Fibroblast of skin of left biceps (primary cell): ENCODE data around the gene MCRIP1.

Experiments used
- DNase-seq, 2 experiments: peaks; one replicate each; pipeline ENCODE4 v3.0.0-alpha.2; 2013; ENCODE audit warnings: low read depth in 2 of 2

The MCRIP1 gene, protein sequence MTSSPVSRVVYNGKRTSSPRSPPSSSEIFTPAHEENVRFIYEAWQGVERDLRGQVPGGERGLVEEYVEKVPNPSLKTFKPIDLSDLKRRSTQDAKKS

DNA sequence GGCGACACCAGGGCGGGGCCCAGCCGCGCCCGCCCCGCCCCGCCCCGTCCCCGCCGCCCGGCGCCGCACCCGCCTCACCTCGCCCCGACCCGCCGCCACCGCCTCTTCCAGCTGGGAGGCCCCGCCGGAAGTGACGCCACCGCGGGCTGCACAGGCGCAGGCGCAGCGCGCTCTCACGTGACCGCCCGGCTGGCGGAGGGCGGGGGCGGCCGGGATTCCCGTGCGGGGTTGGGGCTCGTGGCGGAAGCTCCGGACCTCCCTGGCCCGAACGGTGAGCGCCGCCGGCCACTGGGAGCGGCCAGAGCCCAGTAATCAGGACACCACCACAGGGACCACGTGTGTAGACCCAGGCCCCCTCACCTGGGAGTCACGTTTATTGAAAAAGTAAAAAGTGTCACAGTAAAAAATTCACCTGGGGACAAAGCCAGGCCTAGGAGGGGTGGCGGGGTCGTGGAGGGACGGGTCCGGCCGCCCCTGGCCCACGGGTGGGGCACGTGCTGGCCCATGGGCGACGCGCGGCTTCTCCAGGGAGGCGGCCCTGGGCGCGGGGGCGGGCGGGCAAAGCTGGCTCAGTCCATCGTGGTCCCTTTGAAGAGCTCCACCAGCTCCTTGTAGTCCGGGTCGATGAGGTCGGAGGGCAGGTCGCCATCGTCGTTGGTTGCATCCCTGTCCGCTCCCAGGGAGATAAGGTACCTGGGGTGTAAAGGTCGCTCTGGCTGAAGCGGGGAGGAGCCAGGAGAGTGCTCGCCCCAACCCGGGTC is at the start of gene MCRIP1:
MCRIP1 (minus strand) TSS at position 132 of the 761 bp plus-strand sequence. CDS start 8,785 bp downstream, outside the sequence.
- DNase-seq, result peak; percentile 72 to 76

GRCh38 chr17:81879121-81879520 is 46.0 kb upstream of the MCRIP1 start:
- DNase-seq, result no peak

DNA sequence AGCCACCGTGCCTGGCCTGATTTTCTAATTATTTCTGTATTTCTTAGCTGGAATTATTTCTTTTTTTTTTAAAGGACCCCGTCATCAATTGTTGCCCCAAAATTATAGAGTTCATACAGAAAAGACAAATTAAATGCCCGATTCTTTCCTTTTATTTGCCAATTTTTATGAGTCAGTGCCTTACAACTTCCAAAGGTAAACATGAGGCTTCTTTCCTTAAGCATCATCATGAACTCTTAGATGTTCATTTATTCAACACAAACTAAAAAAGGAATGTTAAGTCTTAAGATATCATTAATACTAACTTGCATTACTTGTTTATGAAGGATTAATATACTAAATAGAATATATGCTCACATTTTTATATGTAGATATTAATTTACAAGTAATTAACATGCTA is 45.2 kb upstream of the MCRIP1 start:
- no peak for DNase-seq

GRCh38 chr17:81877569-81877968 is 44.5 kb upstream of the MCRIP1 start:
- DNase-seq, result no peak

DNA sequence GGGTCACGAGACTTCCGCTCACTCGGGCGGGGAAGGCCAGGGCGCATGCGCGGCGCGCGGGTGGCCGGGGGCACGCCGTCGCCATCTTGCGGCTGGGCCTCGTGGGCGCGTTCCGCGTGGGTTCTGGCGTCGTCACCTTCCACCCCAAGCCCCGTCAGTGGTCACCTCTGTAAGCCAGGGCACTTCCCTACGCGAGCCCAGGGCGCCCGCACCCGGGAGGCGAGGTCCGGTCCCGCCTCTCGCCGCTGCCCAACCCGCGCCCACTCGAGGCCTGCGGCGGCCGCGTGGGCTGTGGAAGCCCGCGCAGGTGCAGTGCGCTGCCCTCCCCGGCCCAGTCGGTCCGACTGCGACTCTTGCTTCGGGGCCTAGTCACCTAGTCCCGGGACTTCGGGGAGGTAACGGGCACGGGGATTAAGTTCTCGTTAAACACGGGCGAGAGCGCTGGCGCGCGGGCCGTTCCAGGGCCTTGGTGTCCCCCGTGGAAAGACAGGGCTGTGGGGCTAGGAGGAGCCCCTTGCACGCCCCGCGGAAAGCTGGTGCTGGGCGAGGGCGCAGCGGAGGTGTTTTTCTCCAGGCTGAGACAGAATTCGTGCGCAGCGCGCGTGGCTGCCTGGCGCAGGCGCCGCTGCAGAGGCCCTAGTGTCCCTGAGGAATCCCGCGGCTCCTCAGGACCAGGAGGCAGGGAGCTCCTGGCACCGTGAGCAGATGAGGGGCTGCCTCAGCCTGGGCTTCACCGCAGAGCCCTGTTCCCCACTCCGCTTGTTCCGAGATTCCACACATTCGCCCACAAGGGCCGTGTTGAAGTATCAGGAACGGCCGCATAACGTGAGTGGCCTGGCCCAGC is 38.5 kb upstream of the MCRIP1 start:
- peak; percentile 70 for DNase-seq

- DNase-seq, result no peak
These were observed 37.9 kb upstream of the MCRIP1 start, which contains the start of gene ARHGDIA for GRCh38 chr17:81870981-81871386. Gene ARHGDIA, minus strand, starts transcription at chr17:81871337. Its CDS starts 1,407 bp downstream, at chr17:81869930.

GRCh38 chr17:81870131-81870980 is 37.3 kb upstream of the MCRIP1 start:
- no peak for DNase-seq

GRCh38 chr17:81869221-81870130 is 36.4 kb upstream of the MCRIP1 start:
- no peak for DNase-seq

- DNase-seq, result peak; percentile 61 to 63
These were observed 35.7 kb upstream of the MCRIP1 start for GRCh38 chr17:81868674-81869220.

DNA sequence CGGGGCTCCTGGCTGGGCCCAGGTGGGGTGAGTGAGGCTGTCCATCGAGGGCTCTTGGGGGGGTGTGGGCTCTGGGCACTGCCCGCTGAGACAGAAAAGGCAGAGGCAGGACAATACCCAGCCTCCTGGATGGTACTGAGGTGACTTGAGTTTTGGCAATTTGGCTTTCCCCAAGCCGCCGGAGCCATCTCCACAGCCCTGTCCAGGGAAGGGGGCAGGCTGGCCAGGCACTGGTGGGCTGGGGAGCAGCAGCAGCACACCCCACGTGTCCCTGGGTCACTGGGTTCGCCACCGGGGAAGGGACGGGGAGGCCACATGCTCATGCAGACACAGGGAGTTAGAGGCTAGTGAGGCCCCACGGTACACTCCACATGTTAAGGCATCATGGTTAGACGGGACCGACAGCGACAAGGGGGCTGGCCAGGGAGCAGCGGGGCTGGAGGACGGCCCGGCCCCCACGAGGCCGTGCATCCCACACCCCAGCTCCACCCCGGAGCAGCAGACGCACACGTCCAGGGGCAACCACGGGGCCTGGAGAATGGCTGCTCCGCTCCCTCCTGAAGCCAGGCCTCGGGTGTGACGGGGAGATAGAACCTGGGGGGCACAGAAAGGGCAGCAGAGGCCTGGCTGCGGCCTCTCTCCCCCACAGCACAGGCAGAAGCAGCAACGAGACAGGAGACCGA is 35.0 kb upstream of the MCRIP1 start:
- DNase-seq, result no peak

- DNase-seq, result no peak
These were observed 34.3 kb upstream of the MCRIP1 start for GRCh38 chr17:81867170-81867990.

GRCh38 chr17:81866440-81867169 is 33.5 kb upstream of the MCRIP1 start:
- DNase-seq, result no peak

DNA sequence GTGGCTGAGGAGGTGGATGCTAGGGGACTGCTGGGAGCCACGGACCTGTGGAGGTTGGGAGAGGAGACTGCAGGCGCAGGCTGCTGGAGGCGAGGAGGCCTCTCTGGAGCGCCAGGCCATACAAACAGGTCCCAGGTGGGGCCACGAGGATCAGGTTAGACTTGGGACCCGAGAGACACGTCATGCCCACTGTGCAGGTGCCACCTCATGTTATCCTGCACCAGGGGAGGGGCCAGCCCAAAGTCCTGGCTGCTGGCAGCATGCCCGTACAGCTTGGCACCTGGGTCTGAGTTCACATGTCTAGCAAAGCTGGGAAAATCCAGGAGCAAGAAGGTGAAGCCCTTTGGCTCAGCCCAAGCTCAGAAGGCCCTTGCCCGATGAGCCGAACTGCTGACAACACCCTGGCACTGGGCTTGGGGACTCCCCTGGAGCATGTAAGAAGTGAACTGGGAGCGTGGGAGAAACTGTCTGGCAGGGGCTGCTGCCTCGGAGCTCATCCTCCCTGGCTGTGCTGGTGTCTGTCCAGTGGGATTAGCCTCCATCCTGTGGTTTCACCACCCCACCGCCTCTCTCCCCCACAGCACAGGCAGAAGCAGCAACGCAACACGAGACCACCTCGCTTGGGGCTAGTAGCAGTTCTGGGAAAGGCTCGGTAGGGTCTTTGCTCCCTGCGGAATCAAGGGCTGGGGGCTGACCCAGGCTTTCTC is 32.8 kb upstream of the MCRIP1 start:
- DNase-seq, result no peak

DNA sequence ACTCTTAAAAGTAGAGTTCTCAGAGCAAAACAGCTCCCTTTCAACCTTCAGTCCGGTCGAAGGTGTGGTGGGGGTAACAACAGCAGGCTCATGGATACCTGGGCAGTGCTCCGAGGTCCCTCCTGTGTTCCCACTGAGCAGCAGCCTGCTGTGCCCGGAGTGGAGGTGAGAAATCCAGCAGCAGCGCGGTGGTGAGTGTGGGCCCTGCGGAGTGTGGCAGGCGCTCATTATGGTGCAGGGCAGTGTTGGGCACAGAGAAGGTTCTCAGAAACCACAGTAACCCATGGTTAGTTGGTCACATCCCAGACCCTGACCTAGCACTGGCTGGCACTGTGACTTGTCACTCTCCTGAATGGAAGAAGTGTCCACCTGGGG is 32.3 kb upstream of the MCRIP1 start:
- DNase-seq, result no peak

DNA sequence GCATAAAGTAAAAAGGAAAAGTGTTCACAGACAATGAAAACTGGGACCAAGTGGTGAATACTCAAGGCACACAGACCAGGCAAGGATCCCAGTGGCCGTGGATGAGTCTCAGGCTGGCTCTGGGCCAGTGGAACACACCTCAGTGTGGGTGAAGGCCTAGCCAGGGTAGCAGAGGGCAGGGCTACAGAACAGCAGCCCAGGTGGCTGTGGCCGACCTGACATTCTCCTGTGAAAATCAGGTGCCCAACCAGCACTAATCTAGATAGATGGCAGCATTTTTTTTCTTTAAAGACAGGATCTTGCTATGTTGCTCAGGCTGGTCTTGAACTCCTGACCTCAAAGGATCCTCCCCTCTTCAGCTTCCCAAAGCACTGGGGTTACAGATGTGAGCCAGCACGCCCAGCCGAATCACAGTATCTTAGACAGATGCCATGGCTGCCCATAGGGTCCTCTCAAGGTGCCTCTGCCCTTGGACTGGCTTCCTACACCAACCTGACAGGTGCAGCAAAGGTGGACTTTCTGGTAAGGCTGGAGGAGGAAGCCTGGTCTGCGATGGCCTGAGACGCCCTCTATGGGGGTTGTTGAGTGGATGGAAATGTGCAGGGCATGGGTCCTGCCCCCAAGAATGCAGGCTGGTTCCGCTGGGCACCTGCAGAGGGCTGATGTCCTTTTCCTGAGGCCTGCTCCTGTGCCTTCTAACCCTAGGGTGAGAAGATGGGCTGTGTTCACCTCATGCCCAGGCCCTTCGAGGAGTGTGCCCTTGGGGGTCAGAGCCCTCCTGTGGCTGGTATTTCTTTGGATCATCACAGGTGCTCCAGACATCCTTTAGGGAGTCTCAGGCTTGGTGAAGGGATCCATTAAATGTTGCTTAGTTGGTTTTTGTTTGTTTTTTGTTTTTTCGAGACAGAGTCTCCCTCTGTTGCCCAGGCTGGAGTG is 31.0 kb upstream of the MCRIP1 start:
- no peak for DNase-seq

DNA sequence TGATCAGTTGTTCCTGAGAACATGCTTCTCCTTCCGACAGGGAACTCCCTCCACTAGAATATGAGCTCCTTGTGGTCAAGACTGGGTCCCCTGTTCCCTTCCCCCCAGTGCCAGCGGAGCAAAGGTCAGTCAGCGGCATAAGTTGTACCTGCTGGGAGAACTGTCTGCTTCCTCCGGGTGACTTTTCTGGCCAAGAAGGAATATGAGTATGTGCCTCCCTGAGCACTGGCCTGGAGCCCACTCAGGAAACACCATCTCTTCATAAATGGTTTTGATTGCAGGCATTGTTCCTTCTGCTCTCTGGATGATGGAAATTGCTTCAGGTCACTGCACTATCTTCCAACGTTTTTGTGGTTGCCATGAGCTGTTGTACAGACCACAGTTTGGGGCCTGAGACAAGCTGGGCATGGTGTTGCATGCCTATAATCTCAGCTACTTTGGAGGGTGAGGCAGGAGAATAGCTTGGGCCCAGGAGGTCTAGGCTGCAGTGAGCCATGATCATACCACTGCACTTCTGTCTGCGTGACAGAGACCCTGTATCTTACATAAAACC is 30.1 kb upstream of the MCRIP1 start:
- no peak for DNase-seq
